HFFc6 (cell line): ENCODE results near the gene ALG12. TPM values are rescaled to one million over a fixed set of nuclear protein-coding genes. Genes with fewer than 3 reads are reported as not detected.

Experiments used
- DNase-seq: peaks from one replicate; pipeline ENCODE4 v3.0.0-alpha.2; 2018
- H3K27ac Mint-ChIP-seq: 2 replicates; pipeline ENCODE4 v1.8.0; 2020; ENCODE audit warnings: mild to moderate bottlenecking, mixed read lengths
- H3K27me3 Mint-ChIP-seq: 2 replicates; pipeline ENCODE4 v1.8.0; 2021; ENCODE audit warnings: mild to moderate bottlenecking, moderate library complexity, mixed read lengths; ENCODE audit not compliant: insufficient read depth
- H3K36me3 Mint-ChIP-seq: 2 replicates; pipeline ENCODE4 v1.8.0; 2021; ENCODE audit warnings: low read depth, mixed read lengths
- H3K4me1 Mint-ChIP-seq: 2 replicates; pipeline ENCODE4 v1.8.0; 2020; ENCODE audit warnings: low read depth, mixed read lengths
- H3K4me3 Mint-ChIP-seq: 2 replicates; pipeline ENCODE4 v1.8.0; 2020; ENCODE audit warnings: mild to moderate bottlenecking, moderate library complexity, mixed read lengths
- H3K9me3 Mint-ChIP-seq: 2 replicates; pipeline ENCODE4 v1.8.0; 2020; ENCODE audit warnings: mild to moderate bottlenecking, mixed read lengths
- total RNA-seq, 6 experiments: library from RNA; stranded (reverse); fragmentation: NEBNext Ultra II Directional; extraction: Animal tissue kit (Norgen Biotek cat#: 25700); gene quantifications; 2 replicates in 1 of 6; 3 replicates in 5 of 6; pipeline ENCODE4 v1.2.3, GENCODE V29; 2021
- TF ChIP-seq, protein P1 (sequence below): fragments of 200-600 bp; sonication (generic); IDR thresholded peaks from 2 replicates; pipeline ENCODE4 v1.5.0; 2021; ENCODE audit warnings: antibody characterized with exemption, mild to moderate bottlenecking

ALG12 gene
- total RNA-seq, 6 experiments from 2014 or later = 17.2 to 25.1 (median 20.2) TPM

DNA sequence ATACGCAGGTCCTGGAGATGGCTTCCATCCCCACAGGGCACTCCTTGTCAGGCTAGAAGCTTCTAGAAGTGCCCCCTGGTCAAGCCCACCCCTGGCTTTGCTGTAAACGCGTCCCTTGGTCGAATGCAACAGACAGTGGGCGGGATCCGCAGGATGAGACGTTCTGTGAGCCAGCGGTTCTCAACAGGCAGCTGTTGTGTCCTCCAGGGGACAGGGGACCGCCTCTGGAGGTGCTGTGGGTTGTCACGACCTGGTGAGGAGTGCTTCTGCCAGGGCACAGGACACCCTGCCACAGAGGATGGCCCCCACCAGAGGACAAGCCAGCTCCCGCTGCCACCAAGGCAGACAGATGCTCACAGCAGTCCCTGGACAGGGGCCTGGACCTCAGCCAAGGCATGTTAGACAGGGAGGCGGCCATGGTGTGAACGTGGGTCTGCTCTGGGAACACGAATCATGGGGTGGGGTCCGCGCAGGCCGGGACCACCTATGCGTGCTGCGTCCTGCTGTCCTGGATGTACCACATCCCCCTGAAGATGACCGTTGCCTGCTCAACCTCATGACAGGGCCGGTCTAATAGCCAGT lies 11.8 kb upstream of the ALG12 start:
- H3K27me3 Mint-ChIP-seq = peaks cover 1% of the 10 kb centered on the region
- no peak overlapping the region for H3K4me3 Mint-ChIP-seq
- DNase-seq = no peak
- no peak overlapping the region for H3K27ac Mint-ChIP-seq
- peaks cover 7% of the 10 kb centered on the region for H3K4me1 Mint-ChIP-seq
- H3K36me3 Mint-ChIP-seq = peaks cover 4% of the 10 kb centered on the region; the same call in 1 of the 2 replicates
- H3K9me3 Mint-ChIP-seq = no peaks in the 10 kb centered on the region
- TF ChIP-seq, protein P1, sequence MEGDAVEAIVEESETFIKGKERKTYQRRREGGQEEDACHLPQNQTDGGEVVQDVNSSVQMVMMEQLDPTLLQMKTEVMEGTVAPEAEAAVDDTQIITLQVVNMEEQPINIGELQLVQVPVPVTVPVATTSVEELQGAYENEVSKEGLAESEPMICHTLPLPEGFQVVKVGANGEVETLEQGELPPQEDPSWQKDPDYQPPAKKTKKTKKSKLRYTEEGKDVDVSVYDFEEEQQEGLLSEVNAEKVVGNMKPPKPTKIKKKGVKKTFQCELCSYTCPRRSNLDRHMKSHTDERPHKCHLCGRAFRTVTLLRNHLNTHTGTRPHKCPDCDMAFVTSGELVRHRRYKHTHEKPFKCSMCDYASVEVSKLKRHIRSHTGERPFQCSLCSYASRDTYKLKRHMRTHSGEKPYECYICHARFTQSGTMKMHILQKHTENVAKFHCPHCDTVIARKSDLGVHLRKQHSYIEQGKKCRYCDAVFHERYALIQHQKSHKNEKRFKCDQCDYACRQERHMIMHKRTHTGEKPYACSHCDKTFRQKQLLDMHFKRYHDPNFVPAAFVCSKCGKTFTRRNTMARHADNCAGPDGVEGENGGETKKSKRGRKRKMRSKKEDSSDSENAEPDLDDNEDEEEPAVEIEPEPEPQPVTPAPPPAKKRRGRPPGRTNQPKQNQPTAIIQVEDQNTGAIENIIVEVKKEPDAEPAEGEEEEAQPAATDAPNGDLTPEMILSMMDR = no peak

DNA sequence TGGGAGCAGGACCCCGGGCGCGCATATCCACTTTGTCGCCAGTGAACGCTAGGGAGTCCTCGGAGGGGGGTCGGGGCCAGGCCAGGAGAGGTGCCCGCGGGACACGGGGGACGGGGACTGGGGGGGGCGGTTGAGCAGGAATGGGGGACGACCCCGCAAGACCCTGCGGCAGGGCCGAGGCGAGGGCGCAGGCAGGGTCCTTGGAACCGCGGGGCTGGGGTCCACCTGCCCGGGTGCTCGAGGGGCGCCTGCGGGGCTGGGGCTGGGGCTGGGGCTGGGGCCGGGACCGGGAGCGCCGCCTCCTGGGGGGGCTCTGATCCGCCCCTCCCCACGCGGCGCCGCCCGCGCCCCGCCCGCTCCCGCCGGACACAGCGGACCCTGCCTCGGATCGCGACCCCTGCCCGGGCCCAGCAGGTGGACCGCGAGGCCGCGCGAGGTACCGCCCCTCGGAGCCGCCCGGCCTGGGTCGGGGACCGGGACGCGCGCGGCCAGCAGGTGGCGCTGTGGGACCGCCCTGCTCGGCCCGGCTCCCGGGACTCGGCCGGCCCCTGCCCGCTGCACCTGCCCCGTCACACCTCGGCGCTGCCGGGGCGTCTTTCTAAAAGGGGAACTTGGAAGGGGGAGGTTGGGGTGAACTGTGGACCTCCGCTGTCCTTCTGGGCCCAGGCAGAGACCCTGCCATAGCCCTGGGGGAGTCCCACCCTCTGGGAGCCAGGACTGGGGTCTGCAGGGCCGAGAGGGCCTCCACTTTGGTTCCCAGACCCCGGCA lies 11.2 kb upstream of the ALG12 start:
- peaks cover 1% of the 10 kb centered on the region for H3K27me3 Mint-ChIP-seq
- H3K27ac Mint-ChIP-seq = no peak overlapping the region
- DNase-seq = no peak
- no peaks in the 10 kb centered on the region for H3K9me3 Mint-ChIP-seq
- peaks cover 7% of the 10 kb centered on the region for H3K4me1 Mint-ChIP-seq
- H3K4me3 Mint-ChIP-seq = no peak overlapping the region
- peaks cover 5% of the 10 kb centered on the region; the same call in 1 of the 2 replicates for H3K36me3 Mint-ChIP-seq
- TF ChIP-seq, protein P1 = peak; percentile 95

DNA sequence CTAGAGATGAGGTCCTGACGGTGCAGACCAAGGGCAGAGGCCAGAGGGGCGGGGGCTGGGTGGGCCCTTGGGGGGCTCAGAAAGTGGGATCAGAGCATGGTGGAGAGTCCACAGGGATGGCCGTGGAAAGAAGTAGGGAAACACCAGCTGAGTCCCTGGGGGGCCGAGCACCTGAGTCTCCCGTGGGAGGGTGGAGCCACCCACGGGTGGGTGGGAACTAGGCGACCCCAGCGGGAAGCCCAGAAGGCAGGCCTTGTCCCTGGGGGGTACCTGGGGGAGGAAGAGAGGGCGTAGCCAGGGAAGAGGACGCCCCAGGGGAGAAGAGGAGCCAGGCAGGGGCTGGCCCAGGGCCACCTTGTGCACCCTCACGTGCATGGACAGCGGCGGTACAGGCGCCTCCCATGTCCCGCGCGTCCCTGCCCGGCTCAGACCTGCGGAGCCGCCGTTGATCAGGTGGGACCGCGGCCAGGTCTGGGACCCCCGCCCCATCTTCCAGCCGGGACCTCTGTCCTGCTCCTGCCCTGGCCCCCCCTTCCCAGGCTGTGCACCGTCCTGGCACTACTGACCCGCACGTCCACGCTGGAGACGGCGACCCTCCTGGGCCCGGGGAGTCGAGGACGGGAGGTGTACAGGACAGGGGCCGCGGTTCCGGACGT lies 10.4 kb upstream of the ALG12 start:
- H3K27me3 Mint-ChIP-seq = peaks cover 1% of the 10 kb centered on the region
- H3K9me3 Mint-ChIP-seq = no peaks in the 10 kb centered on the region
- peaks cover 7% of the 10 kb centered on the region for H3K4me1 Mint-ChIP-seq
- no peak overlapping the region for H3K4me3 Mint-ChIP-seq
- no peak for DNase-seq
- TF ChIP-seq, protein P1 = no peak
- H3K27ac Mint-ChIP-seq = no peak overlapping the region
- H3K36me3 Mint-ChIP-seq = peaks cover 5% of the 10 kb centered on the region; the same call in 1 of the 2 replicates

DNA sequence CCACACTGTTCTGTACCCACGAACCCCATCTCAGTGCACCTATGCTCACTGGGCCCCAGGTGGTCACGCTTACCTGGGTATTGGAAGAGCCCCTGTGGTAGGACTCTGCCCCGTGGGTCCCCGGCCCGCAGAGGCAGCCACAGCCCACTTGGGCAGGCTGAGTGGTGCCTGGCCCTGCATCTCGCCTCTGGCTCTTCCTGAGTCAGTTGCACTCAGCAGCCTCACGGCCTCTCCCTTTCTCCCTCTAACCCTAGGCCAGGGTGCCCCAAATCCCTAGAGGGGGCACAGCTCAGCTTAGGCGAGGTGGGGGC lies 9.9 kb upstream of the ALG12 start:
- peaks cover 5% of the 10 kb centered on the region; the same call in 1 of the 2 replicates for H3K36me3 Mint-ChIP-seq
- H3K9me3 Mint-ChIP-seq = no peaks in the 10 kb centered on the region
- peaks cover 3% of the 10 kb centered on the region for H3K27me3 Mint-ChIP-seq
- no peak overlapping the region for H3K27ac Mint-ChIP-seq
- no peak overlapping the region for H3K4me3 Mint-ChIP-seq
- no peak for DNase-seq
- TF ChIP-seq, protein P1 = no peak
- peaks cover 7% of the 10 kb centered on the region for H3K4me1 Mint-ChIP-seq

DNA sequence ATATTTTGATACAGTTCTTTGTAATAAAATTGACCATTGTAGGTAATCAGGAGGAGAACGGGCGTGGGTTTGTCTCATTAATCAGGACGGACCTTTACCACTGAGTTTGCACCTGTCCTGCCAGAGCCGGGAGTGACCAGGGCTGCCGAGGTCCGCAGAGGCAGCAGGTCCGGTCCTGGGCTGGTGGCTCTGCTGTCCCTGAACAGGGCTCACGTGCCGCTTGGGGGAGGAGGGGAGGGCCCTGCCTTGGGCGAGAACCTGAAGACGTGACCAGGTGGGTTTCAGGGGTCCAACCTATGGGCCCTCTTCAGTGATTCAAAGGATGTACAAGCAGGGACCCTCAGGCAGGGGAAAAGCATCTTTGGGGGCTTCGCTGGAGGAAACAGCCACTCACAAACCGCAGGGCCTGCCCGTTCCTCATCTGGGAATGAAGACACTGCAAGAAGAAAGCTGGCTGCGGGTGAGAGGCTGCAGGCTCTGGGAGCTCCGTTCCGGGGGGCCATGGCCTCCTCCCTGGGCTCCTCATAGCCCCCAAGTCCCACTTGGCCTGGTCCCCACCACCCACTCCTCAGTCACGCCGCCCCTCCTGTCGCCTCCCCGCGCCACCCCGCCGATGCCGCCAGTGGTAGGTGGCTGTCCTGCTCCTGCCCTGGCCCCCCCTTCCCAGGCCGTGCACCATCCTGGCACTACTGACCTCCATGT lies 9.4 kb upstream of the ALG12 start:
- no peak overlapping the region for H3K4me3 Mint-ChIP-seq
- H3K4me1 Mint-ChIP-seq = peaks cover 7% of the 10 kb centered on the region
- peaks cover 2% of the 10 kb centered on the region; the same call in 1 of the 2 replicates for H3K27me3 Mint-ChIP-seq
- DNase-seq = no peak
- H3K9me3 Mint-ChIP-seq = no peaks in the 10 kb centered on the region
- H3K27ac Mint-ChIP-seq = no peak overlapping the region
- H3K36me3 Mint-ChIP-seq = peaks cover 5% of the 10 kb centered on the region; the same call in 1 of the 2 replicates
- TF ChIP-seq, protein P1 = no peak
